Astrocyte (in vitro differentiated cells and primary cell): ENCODE measurements around the gene NPTN.

Experiments used
- EZH2 ChIP-seq: IDR thresholded peaks from 2 replicates; pipeline ENCODE4 v1.6.1; 2012; ENCODE audit warnings: mild to moderate bottlenecking, low read length, inconsistent platforms; ENCODE audit not compliant: insufficient read depth
- TF ChIP-seq, protein P1 (sequence below): IDR thresholded peaks from 2 replicates; pipeline ENCODE4 v1.5.1; 2011; ENCODE audit warnings: low read depth, mild to moderate bottlenecking, inconsistent platforms, low read length, moderate library complexity; ENCODE audit not compliant: insufficient read depth

DNA sequence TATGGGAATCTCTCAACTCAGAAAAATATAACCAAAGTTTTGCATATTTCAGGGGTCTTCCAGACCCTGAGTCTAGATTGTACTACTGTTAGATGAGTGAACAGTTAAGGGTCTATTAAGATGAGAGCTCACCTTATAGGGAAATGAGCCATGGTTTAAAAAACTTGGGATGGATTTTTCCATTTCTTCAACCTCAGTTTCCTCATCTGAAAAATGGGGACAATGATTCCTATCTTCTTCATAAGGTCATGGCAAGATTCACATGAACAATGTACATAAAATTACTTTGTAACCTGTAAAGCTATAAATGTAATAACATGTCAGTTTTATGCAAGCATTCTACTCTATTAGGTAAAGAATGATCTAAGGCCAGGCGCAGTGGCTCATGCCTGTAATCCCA is 28.7 kb downstream of the NPTN start:
- TF ChIP-seq, protein P1, sequence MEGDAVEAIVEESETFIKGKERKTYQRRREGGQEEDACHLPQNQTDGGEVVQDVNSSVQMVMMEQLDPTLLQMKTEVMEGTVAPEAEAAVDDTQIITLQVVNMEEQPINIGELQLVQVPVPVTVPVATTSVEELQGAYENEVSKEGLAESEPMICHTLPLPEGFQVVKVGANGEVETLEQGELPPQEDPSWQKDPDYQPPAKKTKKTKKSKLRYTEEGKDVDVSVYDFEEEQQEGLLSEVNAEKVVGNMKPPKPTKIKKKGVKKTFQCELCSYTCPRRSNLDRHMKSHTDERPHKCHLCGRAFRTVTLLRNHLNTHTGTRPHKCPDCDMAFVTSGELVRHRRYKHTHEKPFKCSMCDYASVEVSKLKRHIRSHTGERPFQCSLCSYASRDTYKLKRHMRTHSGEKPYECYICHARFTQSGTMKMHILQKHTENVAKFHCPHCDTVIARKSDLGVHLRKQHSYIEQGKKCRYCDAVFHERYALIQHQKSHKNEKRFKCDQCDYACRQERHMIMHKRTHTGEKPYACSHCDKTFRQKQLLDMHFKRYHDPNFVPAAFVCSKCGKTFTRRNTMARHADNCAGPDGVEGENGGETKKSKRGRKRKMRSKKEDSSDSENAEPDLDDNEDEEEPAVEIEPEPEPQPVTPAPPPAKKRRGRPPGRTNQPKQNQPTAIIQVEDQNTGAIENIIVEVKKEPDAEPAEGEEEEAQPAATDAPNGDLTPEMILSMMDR, result no peak
- no peak for TF ChIP-seq EZH2
